ENCODE data around the gene OPCML. TPM values are rescaled to one million over a fixed set of nuclear protein-coding genes. Genes with fewer than 3 reads are reported as not detected.

OPCML gene
- total RNA-seq, 2 experiments from 2014 or later: not detected

- no peaks in the 10 kb centered on the region for H3K27me3 Mint-ChIP-seq
- DNase-seq: no peak
- ChIA-PET POLR2A (no interaction called here), CTCF (no interaction called here)
- no peaks in the 10 kb centered on the region for H3K36me3 Mint-ChIP-seq (ENCODE audit: low read depth)
- H3K4me1 Mint-ChIP-seq: no peaks in the 10 kb centered on the region
- H3K27ac Mint-ChIP-seq: no peak overlapping the region
- H3K4me3 Mint-ChIP-seq: no peak overlapping the region
- H3K9me3 Mint-ChIP-seq: no peaks in the 10 kb centered on the region
These were observed 27.4 kb downstream of the OPCML start for GRCh38 chr11:133504906-133505305.

GRCh38 chr11:133503776-133504175 is 28.5 kb downstream of the OPCML start:
- Mint-ChIP-seq H3K4me3 (no peak overlapping the region), H3K27ac (no peak overlapping the region), H3K27me3 (no peaks in the 10 kb centered on the region), H3K4me1 (no peaks in the 10 kb centered on the region), H3K36me3 (ENCODE audit: low read depth) (no peaks in the 10 kb centered on the region), H3K9me3 (no peaks in the 10 kb centered on the region)
- no peak for DNase-seq
- ChIA-PET CTCF (no interaction called here), POLR2A (no interaction called here)

GRCh38 chr11:133503236-133503635 is 29.1 kb downstream of the OPCML start:
- H3K9me3 Mint-ChIP-seq: no peaks in the 10 kb centered on the region
- H3K4me1 Mint-ChIP-seq: no peaks in the 10 kb centered on the region
- H3K27ac Mint-ChIP-seq: no peak overlapping the region
- no peak overlapping the region for H3K4me3 Mint-ChIP-seq
- POLR2A ChIA-PET: no interaction called here
- H3K36me3 Mint-ChIP-seq (ENCODE audit: low read depth): no peaks in the 10 kb centered on the region
- CTCF ChIA-PET: no interaction called here
- DNase-seq: no peak
- H3K27me3 Mint-ChIP-seq: no peaks in the 10 kb centered on the region

GRCh38 chr11:133501643-133502539 is 30.4 kb downstream of the OPCML start:
- DNase-seq: no peak
- Mint-ChIP-seq H3K4me3 (no peak overlapping the region), H3K36me3 (ENCODE audit: low read depth) (no peaks in the 10 kb centered on the region), H3K4me1 (no peaks in the 10 kb centered on the region), H3K27me3 (no peaks in the 10 kb centered on the region), H3K9me3 (no peaks in the 10 kb centered on the region), H3K27ac (no peak overlapping the region)
- POLR2A ChIA-PET: no interaction called here
- CTCF ChIA-PET: no interaction called here

- no peaks in the 10 kb centered on the region for H3K27me3 Mint-ChIP-seq
- H3K27ac Mint-ChIP-seq: no peak overlapping the region
- no peak overlapping the region for H3K4me3 Mint-ChIP-seq
- ChIA-PET CTCF (no interaction called here), POLR2A (no interaction called here)
- no peak for DNase-seq
- H3K9me3 Mint-ChIP-seq: no peaks in the 10 kb centered on the region
- no peaks in the 10 kb centered on the region for H3K4me1 Mint-ChIP-seq
- H3K36me3 Mint-ChIP-seq (ENCODE audit: low read depth): no peaks in the 10 kb centered on the region
These were observed 31.4 kb downstream of the OPCML start for GRCh38 chr11:133500936-133501335.

GRCh38 chr11:133500435-133500834 is 31.9 kb downstream of the OPCML start:
- Mint-ChIP-seq H3K27me3 (no peaks in the 10 kb centered on the region), H3K27ac (no peak overlapping the region), H3K4me3 (no peak overlapping the region), H3K4me1 (no peaks in the 10 kb centered on the region), H3K9me3 (no peaks in the 10 kb centered on the region), H3K36me3 (ENCODE audit: low read depth) (no peaks in the 10 kb centered on the region)
- ChIA-PET POLR2A (no interaction called here), CTCF (interaction anchor here (0.7 kb wide), 1 partner anchor 651 kb away, joined by 3 read pairs; no protein-coding TSS in a partner anchor)
- no peak for DNase-seq

- CTCF ChIA-PET: no interaction called here
- Mint-ChIP-seq H3K4me3 (no peak overlapping the region), H3K9me3 (no peaks in the 10 kb centered on the region), H3K27ac (no peak overlapping the region), H3K36me3 (ENCODE audit: low read depth) (no peaks in the 10 kb centered on the region), H3K27me3 (no peaks in the 10 kb centered on the region), H3K4me1 (no peaks in the 10 kb centered on the region)
- POLR2A ChIA-PET: no interaction called here
- DNase-seq: no peak
These were observed 33.3 kb downstream of the OPCML start for GRCh38 chr11:133498969-133499368.

GRCh38 chr11:133497477-133498140 is 34.7 kb downstream of the OPCML start:
- ChIA-PET POLR2A (no interaction called here), CTCF (no interaction called here)
- no peak for DNase-seq
- Mint-ChIP-seq H3K9me3 (no peaks in the 10 kb centered on the region), H3K4me1 (no peaks in the 10 kb centered on the region), H3K4me3 (no peak overlapping the region), H3K27ac (no peak overlapping the region), H3K36me3 (ENCODE audit: low read depth) (no peaks in the 10 kb centered on the region), H3K27me3 (no peaks in the 10 kb centered on the region)

GRCh38 chr11:133492895-133493294 is 39.4 kb downstream of the OPCML start:
- Mint-ChIP-seq H3K9me3 (peaks cover 2% of the 10 kb centered on the region), H3K27ac (no peak overlapping the region), H3K36me3 (ENCODE audit: low read depth) (no peaks in the 10 kb centered on the region), H3K27me3 (no peaks in the 10 kb centered on the region), H3K4me3 (no peak overlapping the region), H3K4me1 (no peaks in the 10 kb centered on the region)
- DNase-seq: no peak
- ChIA-PET CTCF (no interaction called here), POLR2A (no interaction called here)

- H3K4me3 Mint-ChIP-seq: no peak overlapping the region
- ChIA-PET CTCF (no interaction called here), POLR2A (no interaction called here)
- no peak overlapping the region for H3K27ac Mint-ChIP-seq
- H3K9me3 Mint-ChIP-seq: peaks cover 2% of the 10 kb centered on the region
- no peaks in the 10 kb centered on the region for H3K27me3 Mint-ChIP-seq
- no peaks in the 10 kb centered on the region for H3K36me3 Mint-ChIP-seq (ENCODE audit: low read depth)
- no peak for DNase-seq
- H3K4me1 Mint-ChIP-seq: no peaks in the 10 kb centered on the region
These were observed 40.5 kb downstream of the OPCML start for GRCh38 chr11:133491680-133492383.

- DNase-seq: no peak
- no peak overlapping the region for H3K4me3 Mint-ChIP-seq
- ChIA-PET CTCF (no interaction called here), POLR2A (no interaction called here)
- H3K36me3 Mint-ChIP-seq (ENCODE audit: low read depth): no peaks in the 10 kb centered on the region
- H3K27ac Mint-ChIP-seq: no peak overlapping the region
- H3K9me3 Mint-ChIP-seq: peaks cover 9% of the 10 kb centered on the region
- no peaks in the 10 kb centered on the region for H3K4me1 Mint-ChIP-seq
- H3K27me3 Mint-ChIP-seq: no peaks in the 10 kb centered on the region
These were observed 51.6 kb downstream of the OPCML start for GRCh38 chr11:133480722-133481121.

GRCh38 chr11:133479209-133479608 is 53.1 kb downstream of the OPCML start:
- no peak for DNase-seq
- POLR2A ChIA-PET: no interaction called here
- CTCF ChIA-PET: no interaction called here

GRCh38 chr11:133477251-133477625 is 55.1 kb downstream of the OPCML start:
- POLR2A ChIA-PET: no interaction called here
- Mint-ChIP-seq H3K9me3 (peaks cover 9% of the 10 kb centered on the region), H3K4me1 (no peaks in the 10 kb centered on the region), H3K27ac (no peak overlapping the region), H3K4me3 (no peak overlapping the region), H3K36me3 (ENCODE audit: low read depth) (no peaks in the 10 kb centered on the region), H3K27me3 (peaks cover 1% of the 10 kb centered on the region)
- CTCF ChIA-PET: no interaction called here
- DNase-seq: no peak

More at GRCh38 chr11:133479209-133479608, 53.1 kb downstream of the OPCML start:
- Mint-ChIP-seq H3K36me3 (ENCODE audit: low read depth) (no peaks in the 10 kb centered on the region), H3K4me1 (no peaks in the 10 kb centered on the region), H3K27ac (no peak overlapping the region), H3K27me3 (no peaks in the 10 kb centered on the region), H3K4me3 (no peak overlapping the region), H3K9me3 (peaks cover 9% of the 10 kb centered on the region)

All from activated CD4-positive, alpha-beta memory T cell treated with anti-CD3 and anti-CD28 coated beads, Interleukin-2, amount 10 ng/mL, durations not matched to agents 7 days and 5 days (primary cell).